NCI-H1048 (cell line): ENCODE measurements around the gene TTK.
"Not testable (repeated sequence)": the region's sequence is repeated elsewhere in the genome, so short reads cannot be mapped to it uniquely, and the experiment has no call there.

Experiments used
- DNase-seq: peaks from one replicate; lab custom pipeline; 2025; lab: John Stamatoyannopoulos, UW

The TTK gene

GRCh38 chr6:80021591-80021990, 17.1 kb downstream of the TTK start:
- no peak for DNase-seq

GRCh38 chr6:80022803-80023202, 18.4 kb downstream of the TTK start:
- DNase-seq, result no peak

- DNase-seq, result no peak
Measured at GRCh38 chr6:80028589-80028988, 24.1 kb downstream of the TTK start.

- no peak for DNase-seq
Measured at GRCh38 chr6:80029470-80029869, 25.0 kb downstream of the TTK start.

GRCh38 chr6:80048220-80048619, 43.8 kb downstream of the TTK start:
- not testable (repeated sequence) for DNase-seq

GRCh38 chr6:80060774-80061173, 56.3 kb downstream of the TTK start:
- no peak for DNase-seq

- DNase-seq, result not testable (repeated sequence)
Measured at GRCh38 chr6:80068146-80068545, 63.7 kb downstream of the TTK start.

GRCh38 chr6:80070431-80070830, 66.0 kb downstream of the TTK start:
- not testable (repeated sequence) for DNase-seq

GRCh38 chr6:80077067-80077466, 72.6 kb downstream of the TTK start:
- DNase-seq, result no peak

GRCh38 chr6:80088637-80089036, 84.2 kb downstream of the TTK start:
- DNase-seq, result no peak

- DNase-seq, result no peak
Measured at GRCh38 chr6:80091506-80091905, 87.1 kb downstream of the TTK start.
